Parietal lobe (tissue), 2 donors: ENCODE data around the gene CCT5. TPM values are rescaled to one million over a fixed set of nuclear protein-coding genes. Genes with fewer than 3 reads are reported as not detected.

Source experiments
- small RNA-seq: library from RNA; depleted of rRNA; stranded (forward); fragments of <200 nt; gene quantifications from one replicate; pipeline ENCODE3, GENCODE V24; 2014; ENCODE audit warnings: low replicate concordance
- total RNA-seq: library from RNA; depleted of rRNA; stranded (reverse); fragments of >200 nt; gene quantifications from one replicate; pipeline ENCODE4 v1.2.3, GENCODE V29; 2014

The CCT5 gene
- 232 TPM for total RNA-seq

GRCh38 chr5:10249948-10250805, at the start of gene CCT5:
Gene CCT5 (plus strand): TSS chr5:10250280. CDS start chr5:10250341, 61 bp downstream.

GRCh38 chr5:10307206-10308148, 57.4 kb downstream of the CCT5 start, which contains the start of gene CMBL:
Gene CMBL (minus strand): TSS chr5:10307902. CDS start chr5:10290762, 17,140 bp downstream.

Small RNAs within 50 kb of the gene (small RNA-seq; reads per million reads assigned to genes)
- not detected for gene RF00019

Other genes starting within 250 kb of the CCT5 start
- gene ATPSCKMT, start 392 bp upstream of the CCT5 start, total RNA-seq: 55.7 TPM
- 3.4 TPM for gene CMBL, start 57.6 kb downstream of the CCT5 start, total RNA-seq
- gene MARCHF6, start 103.4 kb downstream of the CCT5 start, total RNA-seq: 355 TPM
- 2.2 TPM for gene ROPN1L, start 191.6 kb downstream of the CCT5 start, total RNA-seq